ENCODE data around the gene SHE. TPM values are rescaled to one million over a fixed set of nuclear protein-coding genes. Genes with fewer than 3 reads are reported as not detected.

Gene SHE
- total RNA-seq: 10 to 100 TPM; 14.6 to 44.5 (median 27.2) TPM

GRCh38 chr1:154502066-154502743, at the start of gene SHE, which contains the start of gene TDRD10:
SHE (minus strand) TSS chr1:154502412; CDS start chr1:154502026, 386 bp downstream.
TDRD10 (plus strand) TSS chr1:154502219; CDS start chr1:154506904, 4,685 bp downstream.
- Histone ChIP-seq H3K4me1 (no peaks in the 10 kb centered on the region), H3K27me3 (peaks cover 8 to 19% of the 10 kb centered on the region in 2 donors), H3K36me3 (no peaks in the 10 kb centered on the region), H3K4me3 (peak within 1 kb of the TSS; percentile 21 to 38), H3K9me3 (no peaks in the 10 kb centered on the region), H3K27ac (peak within 1 kb of the TSS; percentile 55 to 67)
- DNase-seq: peak; percentile 26 to 27
- TF ChIP-seq CTCF (IDR thresholded peaks at IDR 0.05): no peak
- peak in 1 of 2 donors; percentile 27 for TF ChIP-seq POLR2A (IDR thresholded peaks at IDR 0.05)
- intact Hi-C loops (cut with DNase I; ENCODE audit: low total_unique reads): no loop called here

- intact Hi-C loops (cut with DNase I; ENCODE audit: low total_unique reads): no loop called here
- no peak for DNase-seq
- H3K27ac ChIP-seq: no peak overlapping the region
- H3K9me3 ChIP-seq: no peaks in the 10 kb centered on the region
- no peak overlapping the region for H3K4me3 ChIP-seq
- H3K27me3 ChIP-seq: no peaks in the 10 kb centered on the region
- H3K4me1 ChIP-seq: peaks cover 0 to 8% of the 10 kb centered on the region in 2 donors
- no peaks in the 10 kb centered on the region for H3K36me3 ChIP-seq
- TF ChIP-seq CTCF (IDR thresholded peaks at IDR 0.05) (no peak), POLR2A (IDR thresholded peaks at IDR 0.05) (no peak)
Observed at GRCh38 chr1:154551474-154551873, 49.3 kb upstream of the SHE start.

- no peak overlapping the region for H3K4me3 ChIP-seq
- no peak for DNase-seq
- H3K4me1 ChIP-seq: no peaks in the 10 kb centered on the region
- intact Hi-C loops (cut with DNase I; ENCODE audit: low total_unique reads): no loop called here
- no peak overlapping the region for H3K27ac ChIP-seq
- H3K27me3 ChIP-seq: no peaks in the 10 kb centered on the region
- TF ChIP-seq POLR2A (IDR thresholded peaks at IDR 0.05) (no peak), CTCF (IDR thresholded peaks at IDR 0.05) (no peak)
- H3K9me3 ChIP-seq: no peaks in the 10 kb centered on the region
- H3K36me3 ChIP-seq: no peaks in the 10 kb centered on the region
Observed at GRCh38 chr1:154550657-154551056, 48.4 kb upstream of the SHE start.

GRCh38 chr1:154550070-154550469, 47.9 kb upstream of the SHE start:
- Histone ChIP-seq H3K9me3 (no peaks in the 10 kb centered on the region), H3K4me1 (no peaks in the 10 kb centered on the region), H3K27ac (no peak overlapping the region), H3K36me3 (no peaks in the 10 kb centered on the region), H3K27me3 (no peaks in the 10 kb centered on the region), H3K4me3 (no peak overlapping the region)
- DNase-seq: no peak
- TF ChIP-seq CTCF (IDR thresholded peaks at IDR 0.05): no peak
- TF ChIP-seq POLR2A (IDR thresholded peaks at IDR 0.05): no peak
- intact Hi-C loops (cut with DNase I; ENCODE audit: low total_unique reads): no loop called here

- no peaks in the 10 kb centered on the region for H3K36me3 ChIP-seq
- TF ChIP-seq POLR2A (IDR thresholded peaks at IDR 0.05) (no peak), CTCF (IDR thresholded peaks at IDR 0.05) (no peak)
- intact Hi-C loops (cut with DNase I; ENCODE audit: low total_unique reads): no loop called here
- no peak for DNase-seq
- no peaks in the 10 kb centered on the region for H3K27me3 ChIP-seq
- no peaks in the 10 kb centered on the region for H3K4me1 ChIP-seq
- H3K9me3 ChIP-seq: no peaks in the 10 kb centered on the region
- H3K27ac ChIP-seq: no peak overlapping the region
- H3K4me3 ChIP-seq: no peak overlapping the region
Observed at GRCh38 chr1:154549202-154549770, 47.1 kb upstream of the SHE start.
